Measurements from ENCODE around the gene ISM1. TPM values are rescaled to one million over a fixed set of nuclear protein-coding genes. Genes with fewer than 3 reads are reported as not detected.

ISM1 gene
- total and polyA plus RNA-seq, 9 donors: 0.10 to 3.6 (median 0.31) TPM; not detected in 1

GRCh38 chr20:13265941-13266340 is 44.9 kb downstream of the ISM1 start:
- no peak for TF ChIP-seq EP300 (IDR thresholded peaks at IDR 0.05)
- no peaks in the 10 kb centered on the region for H3K36me3 ChIP-seq
- no peak overlapping the region for H3K27ac ChIP-seq
- intact Hi-C loops (cut with DNase I): no loop called here
- no peak overlapping the region for H3K4me3 ChIP-seq
- H3K9me3 ChIP-seq: no peaks in the 10 kb centered on the region
- H3K27me3 ChIP-seq: no peaks in the 10 kb centered on the region
- 86 to 95% (median 88%) methylated on average over 4 of the region's 4 CpGs for WGBS, 3 donors
- H3K4me1 ChIP-seq (ENCODE audit: insufficient read depth): no peaks in the 10 kb centered on the region
- DNase-seq: no peak

DNA sequence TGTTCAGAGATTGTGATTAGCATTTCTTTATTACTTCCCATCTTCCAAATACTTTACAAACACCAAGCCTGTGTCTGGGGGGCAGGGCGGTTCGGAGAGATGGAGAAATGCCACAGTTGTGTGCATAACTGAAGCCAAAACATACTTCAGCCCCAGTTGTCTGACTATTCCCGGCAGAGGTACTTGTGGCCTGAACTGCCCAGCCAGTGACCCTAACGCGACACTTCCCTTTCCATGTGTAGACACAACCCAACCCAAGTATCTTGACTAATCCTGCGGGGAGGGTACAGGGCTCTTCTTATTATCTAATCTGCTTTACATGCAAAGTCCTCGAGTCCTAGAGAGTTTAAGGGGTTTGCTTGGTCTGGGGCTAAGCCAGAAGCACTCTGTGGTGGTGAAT is 46.2 kb downstream of the ISM1 start:
- TF ChIP-seq, protein P1, sequence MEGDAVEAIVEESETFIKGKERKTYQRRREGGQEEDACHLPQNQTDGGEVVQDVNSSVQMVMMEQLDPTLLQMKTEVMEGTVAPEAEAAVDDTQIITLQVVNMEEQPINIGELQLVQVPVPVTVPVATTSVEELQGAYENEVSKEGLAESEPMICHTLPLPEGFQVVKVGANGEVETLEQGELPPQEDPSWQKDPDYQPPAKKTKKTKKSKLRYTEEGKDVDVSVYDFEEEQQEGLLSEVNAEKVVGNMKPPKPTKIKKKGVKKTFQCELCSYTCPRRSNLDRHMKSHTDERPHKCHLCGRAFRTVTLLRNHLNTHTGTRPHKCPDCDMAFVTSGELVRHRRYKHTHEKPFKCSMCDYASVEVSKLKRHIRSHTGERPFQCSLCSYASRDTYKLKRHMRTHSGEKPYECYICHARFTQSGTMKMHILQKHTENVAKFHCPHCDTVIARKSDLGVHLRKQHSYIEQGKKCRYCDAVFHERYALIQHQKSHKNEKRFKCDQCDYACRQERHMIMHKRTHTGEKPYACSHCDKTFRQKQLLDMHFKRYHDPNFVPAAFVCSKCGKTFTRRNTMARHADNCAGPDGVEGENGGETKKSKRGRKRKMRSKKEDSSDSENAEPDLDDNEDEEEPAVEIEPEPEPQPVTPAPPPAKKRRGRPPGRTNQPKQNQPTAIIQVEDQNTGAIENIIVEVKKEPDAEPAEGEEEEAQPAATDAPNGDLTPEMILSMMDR (IDR thresholded peaks at IDR 0.05): no peak
- TF ChIP-seq EP300 (IDR thresholded peaks at IDR 0.05) (no peak), POLR2A (IDR thresholded peaks at IDR 0.05) (no peak)
- no peak overlapping the region for H3K27ac ChIP-seq
- no peak overlapping the region for H3K4me3 ChIP-seq
- 74 to 77% (median 74%) methylated on average over 7 of the region's 7 CpGs for WGBS, 3 donors
- intact Hi-C loops (cut with DNase I): no loop called here
- no peaks in the 10 kb centered on the region for H3K9me3 ChIP-seq
- no peak for DNase-seq
- H3K36me3 ChIP-seq: no peaks in the 10 kb centered on the region
- no peaks in the 10 kb centered on the region for H3K4me1 ChIP-seq (ENCODE audit: insufficient read depth)
- H3K27me3 ChIP-seq: no peaks in the 10 kb centered on the region

DNA sequence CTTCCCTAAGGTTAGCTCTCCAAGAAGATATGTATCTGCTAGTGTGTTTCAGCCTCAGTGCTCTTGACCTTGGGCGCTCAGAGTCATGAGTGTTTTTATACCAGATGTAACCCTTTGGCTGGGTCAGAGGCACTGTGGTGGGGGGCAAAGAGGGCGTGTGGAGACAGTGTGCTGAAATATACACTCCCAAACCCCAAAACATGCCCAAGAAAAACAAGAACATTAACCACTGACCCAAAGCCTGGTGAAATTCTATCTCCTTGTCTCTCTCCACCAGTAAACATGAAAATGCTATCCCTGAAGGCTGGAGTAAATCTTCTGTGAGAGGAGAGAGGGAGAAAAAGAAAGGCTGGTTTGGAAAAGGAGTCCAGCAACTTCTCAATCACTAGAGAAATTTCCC is 47.9 kb downstream of the ISM1 start:
- DNase-seq: no peak
- TF ChIP-seq, protein P1 (IDR thresholded peaks at IDR 0.05): no peak
- no peak for TF ChIP-seq POLR2A (IDR thresholded peaks at IDR 0.05)
- no peak for TF ChIP-seq EP300 (IDR thresholded peaks at IDR 0.05)
- Histone ChIP-seq H3K4me1 (ENCODE audit: insufficient read depth) (no peaks in the 10 kb centered on the region), H3K27ac (no peak overlapping the region), H3K27me3 (no peaks in the 10 kb centered on the region), H3K36me3 (no peaks in the 10 kb centered on the region), H3K9me3 (no peaks in the 10 kb centered on the region), H3K4me3 (no peak overlapping the region)
- 43 to 55% (median 43%) methylated on average over 2 of the region's 2 CpGs for WGBS, 3 donors
- intact Hi-C loops (cut with DNase I): no loop called here

- H3K9me3 ChIP-seq: no peaks in the 10 kb centered on the region
- no peak overlapping the region for H3K4me3 ChIP-seq
- TF ChIP-seq, protein P1 (IDR thresholded peaks at IDR 0.05): no peak
- TF ChIP-seq EP300 (IDR thresholded peaks at IDR 0.05) (no peak), POLR2A (IDR thresholded peaks at IDR 0.05) (no peak)
- DNase-seq: no peak
- intact Hi-C loops (cut with DNase I): no loop called here
- 10 to 30% (median 21%) methylated on average over 1 of the region's 1 CpG for WGBS, 3 donors
- no peaks in the 10 kb centered on the region for H3K36me3 ChIP-seq
- H3K4me1 ChIP-seq (ENCODE audit: insufficient read depth): no peaks in the 10 kb centered on the region
- no peaks in the 10 kb centered on the region for H3K27me3 ChIP-seq
- H3K27ac ChIP-seq: no peak overlapping the region
Observed at GRCh38 chr20:13270211-13270610, 49.1 kb downstream of the ISM1 start.

DNA sequence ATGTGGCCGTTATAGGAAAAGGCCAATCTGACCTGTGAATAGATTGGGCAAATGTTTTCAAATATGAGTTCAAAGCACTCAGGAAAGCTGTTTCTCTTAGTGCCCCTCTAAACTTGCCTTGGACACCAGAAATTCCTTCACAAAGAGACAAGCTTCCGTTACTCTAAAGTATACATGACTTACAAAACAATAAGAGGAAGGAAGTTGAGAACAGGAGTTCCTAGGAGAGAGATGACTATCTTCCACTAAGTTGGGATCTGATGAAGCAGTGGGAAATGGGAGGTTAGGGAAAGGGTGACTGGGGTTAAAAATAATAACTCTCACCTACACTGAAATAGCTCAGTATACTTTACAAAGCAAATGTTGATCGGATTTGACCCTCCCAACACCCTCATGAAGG is 50.0 kb downstream of the ISM1 start:
- no peaks in the 10 kb centered on the region for H3K36me3 ChIP-seq
- H3K9me3 ChIP-seq: no peaks in the 10 kb centered on the region
- intact Hi-C loops (cut with DNase I): no loop called here
- H3K27ac ChIP-seq: no peak overlapping the region
- TF ChIP-seq POLR2A (IDR thresholded peaks at IDR 0.05) (no peak), EP300 (IDR thresholded peaks at IDR 0.05) (no peak)
- TF ChIP-seq, protein P1 (IDR thresholded peaks at IDR 0.05): no peak
- no peaks in the 10 kb centered on the region for H3K4me1 ChIP-seq (ENCODE audit: insufficient read depth)
- no peaks in the 10 kb centered on the region for H3K27me3 ChIP-seq
- no peak for DNase-seq
- H3K4me3 ChIP-seq: no peak overlapping the region
- 63 to 87% (median 71%) methylated on average over 3 of the region's 3 CpGs for WGBS, 3 donors
